ENCODE data around the gene ACSM5. TPM values are rescaled to one million over a fixed set of nuclear protein-coding genes. Genes with fewer than 3 reads are reported as not detected.

The ACSM5 gene
- total RNA-seq, 1 experiment from 2014 or later = 0.17 TPM

GRCh38 chr16:20396846-20397467, 12.4 kb upstream of the ACSM5 start:
- no peak overlapping the region for H3K4me3 Mint-ChIP-seq
- DNase-seq (ENCODE audit: low spot score) (no peak), ATAC-seq (no peak)
- H3K27me3 Mint-ChIP-seq (ENCODE audit: low read depth) = no peaks in the 10 kb centered on the region
- CTCF ChIA-PET = interaction anchor here (1.6 kb wide), 1 partner anchor 11 kb away, joined by 7 read pairs; no protein-coding TSS in a partner anchor
- no peaks in the 10 kb centered on the region for H3K36me3 Mint-ChIP-seq
- peaks cover 6% of the 10 kb centered on the region for H3K4me1 Mint-ChIP-seq
- no peak for TF ChIP-seq ZNF671 (CRISPR knock-in tag; IDR thresholded peaks at IDR 0.05)
- no peak for TF ChIP-seq CREM (CRISPR knock-in tag; IDR thresholded peaks at IDR 0.05)
- no peak for TF ChIP-seq TCF7 (CRISPR knock-in tag; IDR thresholded peaks at IDR 0.05; ENCODE audit: low read depth)
- no peak for TF ChIP-seq SOX15 (CRISPR knock-in tag; IDR thresholded peaks at IDR 0.05)
- no peak for TF ChIP-seq EMX1 (CRISPR knock-in tag; IDR thresholded peaks at IDR 0.05)
- no peak for TF ChIP-seq PREB (CRISPR knock-in tag; IDR thresholded peaks at IDR 0.05; ENCODE audit: borderline replicate concordance)
- no peak for TF ChIP-seq ZNF512 (CRISPR knock-in tag; IDR thresholded peaks at IDR 0.05; ENCODE audit: borderline replicate concordance)
- TF ChIP-seq ZNF138 (CRISPR knock-in tag; conservative IDR thresholded peaks at IDR 0.05) = no peak
- TF ChIP-seq HMGXB4 (CRISPR knock-in tag; IDR thresholded peaks at IDR 0.05) = no peak
- no peaks in the 10 kb centered on the region for H3K9me3 Mint-ChIP-seq
- H3K27ac Mint-ChIP-seq = no peak overlapping the region
- POLR2A ChIA-PET = no interaction called here

GRCh38 chr16:20397468-20398074, 11.8 kb upstream of the ACSM5 start:
- DNase-seq (ENCODE audit: low spot score) (no peak), ATAC-seq (no peak)
- no peaks in the 10 kb centered on the region for H3K9me3 Mint-ChIP-seq
- H3K4me3 Mint-ChIP-seq = no peak overlapping the region
- H3K36me3 Mint-ChIP-seq = no peaks in the 10 kb centered on the region
- no peak overlapping the region for H3K27ac Mint-ChIP-seq
- ChIA-PET CTCF (interaction anchor here (1.6 kb wide), 1 partner anchor 12 kb away, joined by 7 read pairs; no protein-coding TSS in a partner anchor), POLR2A (no interaction called here)
- no peak for TF ChIP-seq ZNF317 (CRISPR knock-in tag; IDR thresholded peaks at IDR 0.05; ENCODE audit: borderline replicate concordance, low read depth)
- no peak for TF ChIP-seq MAX (CRISPR knock-in tag; IDR thresholded peaks at IDR 0.05)
- no peak for TF ChIP-seq ZBTB43 (CRISPR knock-in tag; IDR thresholded peaks at IDR 0.05)
- no peak for TF ChIP-seq ATF2 (CRISPR knock-in tag; IDR thresholded peaks at IDR 0.05; ENCODE audit: borderline replicate concordance, low read depth)
- TF ChIP-seq GTF2I (CRISPR knock-in tag; conservative IDR thresholded peaks at IDR 0.05) = no peak
- TF ChIP-seq USF2 (CRISPR knock-in tag; IDR thresholded peaks at IDR 0.05) = no peak
- no peak for TF ChIP-seq ATF3 (CRISPR knock-in tag; conservative IDR thresholded peaks at IDR 0.05)
- peaks cover 6% of the 10 kb centered on the region for H3K4me1 Mint-ChIP-seq
- H3K27me3 Mint-ChIP-seq (ENCODE audit: low read depth) = no peaks in the 10 kb centered on the region

All from WTC11 (cell line).